GM12875 (cell line): ENCODE data around the gene NFIX.

ENCODE experiments used
- H3K4me3 ChIP-seq: one replicate; pipeline ENCODE4 v1.5.1; 2011; ENCODE audit warnings: low read depth, low read length, control low read depth
- TF ChIP-seq, protein P1 (sequence below): IDR thresholded peaks from 2 replicates; pipeline ENCODE4 v1.5.1; 2011; ENCODE audit warnings: low read depth, mild to moderate bottlenecking, control low read depth, inconsistent platforms, low read length, moderate library complexity, borderline replicate concordance; ENCODE audit not compliant: insufficient read depth

Gene NFIX

DNA sequence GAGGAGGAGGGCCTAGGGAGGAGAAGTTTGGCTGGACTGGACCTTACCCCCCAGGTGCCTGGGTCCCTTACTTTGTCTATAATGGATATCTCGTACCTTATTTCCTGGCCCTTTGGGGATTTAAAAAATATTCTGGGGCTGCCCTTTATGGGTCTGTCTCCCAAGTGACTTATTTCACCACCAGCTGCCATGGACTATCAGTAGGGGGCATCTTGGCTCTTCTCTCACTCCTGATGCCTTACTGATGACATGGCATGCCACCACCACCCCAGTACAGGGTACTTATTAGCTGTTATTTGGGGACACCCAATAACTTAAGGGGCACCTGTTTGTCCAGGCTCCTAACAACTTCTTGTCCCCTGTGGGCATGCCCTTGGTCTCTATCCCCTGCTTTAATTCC, 38.0 kb downstream of the NFIX start:
- TF ChIP-seq, protein P1, sequence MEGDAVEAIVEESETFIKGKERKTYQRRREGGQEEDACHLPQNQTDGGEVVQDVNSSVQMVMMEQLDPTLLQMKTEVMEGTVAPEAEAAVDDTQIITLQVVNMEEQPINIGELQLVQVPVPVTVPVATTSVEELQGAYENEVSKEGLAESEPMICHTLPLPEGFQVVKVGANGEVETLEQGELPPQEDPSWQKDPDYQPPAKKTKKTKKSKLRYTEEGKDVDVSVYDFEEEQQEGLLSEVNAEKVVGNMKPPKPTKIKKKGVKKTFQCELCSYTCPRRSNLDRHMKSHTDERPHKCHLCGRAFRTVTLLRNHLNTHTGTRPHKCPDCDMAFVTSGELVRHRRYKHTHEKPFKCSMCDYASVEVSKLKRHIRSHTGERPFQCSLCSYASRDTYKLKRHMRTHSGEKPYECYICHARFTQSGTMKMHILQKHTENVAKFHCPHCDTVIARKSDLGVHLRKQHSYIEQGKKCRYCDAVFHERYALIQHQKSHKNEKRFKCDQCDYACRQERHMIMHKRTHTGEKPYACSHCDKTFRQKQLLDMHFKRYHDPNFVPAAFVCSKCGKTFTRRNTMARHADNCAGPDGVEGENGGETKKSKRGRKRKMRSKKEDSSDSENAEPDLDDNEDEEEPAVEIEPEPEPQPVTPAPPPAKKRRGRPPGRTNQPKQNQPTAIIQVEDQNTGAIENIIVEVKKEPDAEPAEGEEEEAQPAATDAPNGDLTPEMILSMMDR: no peak
- no peak overlapping the region for H3K4me3 ChIP-seq

DNA sequence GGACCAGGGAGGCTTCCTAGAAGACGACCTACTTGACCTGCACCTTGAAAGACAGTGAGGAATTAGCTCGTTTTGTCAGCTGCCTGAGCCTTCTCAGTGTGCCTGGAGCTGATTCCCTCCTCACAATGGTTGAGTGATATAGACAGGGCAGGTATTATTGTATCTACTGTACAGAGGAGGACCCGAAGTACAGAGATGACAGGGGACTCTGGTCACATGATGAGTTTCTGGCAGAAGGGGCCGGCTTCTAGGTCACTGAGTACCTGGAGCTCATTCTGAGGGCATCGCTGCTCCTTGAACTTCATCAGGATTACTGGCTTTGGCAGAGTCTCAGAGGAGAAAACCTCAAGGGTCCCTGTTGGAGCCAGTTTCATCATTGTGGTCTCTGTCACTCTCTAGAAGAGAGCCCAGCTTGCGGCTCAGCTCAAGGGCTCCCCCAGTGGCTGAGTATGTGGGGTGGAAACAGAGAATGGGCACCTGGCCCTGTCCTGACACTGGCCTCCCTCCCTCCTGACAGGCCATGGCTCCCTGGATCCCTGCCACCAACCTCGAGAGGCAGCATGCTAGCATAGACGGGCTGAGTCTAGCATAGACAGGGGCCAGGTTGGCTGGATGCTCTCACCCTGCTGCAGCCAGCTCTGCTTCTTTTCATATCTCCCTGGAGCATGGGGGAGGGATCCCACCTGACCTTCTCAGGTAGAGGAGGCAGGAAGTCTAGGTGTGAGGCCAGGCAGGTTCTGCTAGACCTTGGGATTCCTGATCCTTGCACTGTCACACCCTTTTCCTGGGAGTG, 38.7 kb downstream of the NFIX start:
- no peak overlapping the region for H3K4me3 ChIP-seq
- TF ChIP-seq, protein P1: peak; percentile 96

DNA sequence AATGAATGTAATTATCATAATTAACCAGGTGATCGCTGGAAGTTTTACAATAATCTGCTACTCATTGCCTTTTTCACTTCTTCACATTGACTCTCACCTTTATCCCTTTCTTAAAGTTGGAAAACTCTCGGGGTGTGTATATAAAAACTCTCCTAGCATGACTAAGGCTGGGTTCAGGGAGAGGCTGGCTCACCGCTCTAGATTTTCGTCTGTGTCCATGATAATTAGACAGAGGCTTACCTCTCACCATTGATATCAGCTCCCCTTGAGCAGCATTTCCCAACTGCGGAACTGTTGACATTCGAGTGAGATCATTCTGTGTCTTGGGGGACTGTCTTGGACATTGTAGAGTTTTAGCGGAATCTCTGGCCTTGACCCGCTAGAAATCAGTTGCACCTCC, 39.4 kb downstream of the NFIX start:
- TF ChIP-seq, protein P1: no peak
- no peak overlapping the region for H3K4me3 ChIP-seq

DNA sequence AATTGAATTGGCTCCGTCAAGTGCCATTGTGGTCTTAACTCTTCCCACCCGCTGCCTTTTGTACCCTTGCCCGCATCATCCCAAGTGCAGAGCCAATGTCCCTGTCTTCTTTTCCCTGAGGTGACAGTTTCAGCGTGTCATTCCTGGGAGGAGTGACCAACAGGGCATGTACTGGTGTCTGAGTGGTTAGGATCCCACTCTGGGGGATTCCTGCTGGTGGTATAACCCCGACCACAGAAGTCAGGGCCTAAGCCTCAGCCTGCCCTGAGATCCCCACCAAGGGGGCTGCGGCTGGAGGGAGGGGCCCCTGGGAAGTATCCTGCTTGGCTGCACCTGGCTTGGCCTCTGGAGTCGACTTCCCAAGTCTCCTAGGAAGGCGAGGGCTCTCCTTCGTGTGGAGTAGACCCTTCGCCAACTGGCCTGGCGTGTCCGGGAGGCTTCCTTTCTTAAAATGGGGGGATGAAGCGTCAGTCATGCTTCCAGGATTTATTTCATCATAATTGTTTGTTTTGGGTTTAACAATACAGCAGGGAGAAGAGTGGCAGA, 40.6 kb downstream of the NFIX start:
- TF ChIP-seq, protein P1: no peak
- H3K4me3 ChIP-seq: no peak overlapping the region

DNA sequence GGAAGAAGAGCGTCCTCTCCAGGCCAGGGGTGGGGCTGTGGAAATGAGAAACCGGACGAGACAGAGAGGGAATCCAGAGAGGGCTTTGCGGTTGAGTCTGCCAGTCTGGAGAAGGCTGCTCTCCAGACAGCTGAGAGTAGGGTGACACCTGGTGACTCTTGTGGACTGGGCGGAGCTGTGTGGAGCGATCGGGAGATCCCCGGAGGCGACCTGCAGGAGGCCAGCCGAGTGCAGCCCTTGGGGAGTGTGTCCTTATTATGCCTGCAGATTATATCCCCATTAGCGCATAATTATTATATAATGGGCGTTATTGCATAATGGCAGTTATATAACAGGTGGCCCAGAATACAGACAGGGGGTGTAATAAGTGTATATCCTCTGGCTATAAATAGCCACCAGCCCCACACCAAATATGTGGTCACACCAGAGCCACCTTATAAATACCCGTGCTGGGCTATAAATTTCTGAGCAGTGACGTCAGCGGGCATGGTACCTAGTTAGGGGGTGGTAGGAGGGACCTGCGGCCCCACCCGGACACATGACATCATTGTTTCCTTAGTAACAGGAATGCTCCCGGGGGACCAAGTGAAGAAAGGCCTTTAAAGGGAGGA, 41.2 kb downstream of the NFIX start:
- TF ChIP-seq, protein P1: no peak
- H3K4me3 ChIP-seq: no peak overlapping the region

DNA sequence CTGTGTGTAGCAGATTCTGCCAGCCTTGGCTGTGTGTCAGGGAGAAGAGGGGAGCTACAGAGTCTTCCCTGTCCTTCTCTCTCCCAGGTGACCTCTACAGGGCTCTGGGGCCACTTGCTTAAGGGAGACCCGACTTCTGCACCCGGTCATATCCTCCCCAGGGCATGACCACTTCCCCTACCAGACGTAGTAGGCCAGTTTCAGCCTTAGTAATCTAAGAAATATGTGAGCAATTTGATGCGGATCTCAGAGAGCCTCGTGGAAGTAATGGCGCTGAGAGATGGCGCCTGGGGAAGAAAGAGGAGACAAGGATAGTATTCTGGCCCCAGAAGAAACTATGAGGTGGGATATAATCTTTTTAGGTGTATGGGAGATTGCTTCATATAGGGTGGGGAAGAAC, 41.9 kb downstream of the NFIX start:
- TF ChIP-seq, protein P1: no peak
- no peak overlapping the region for H3K4me3 ChIP-seq
